ENCODE results near the gene BIRC6.
"Not testable (repeated sequence)": the region's sequence is repeated elsewhere in the genome, so short reads cannot be mapped to it uniquely, and the experiment has no call there.

The BIRC6 gene

DNA sequence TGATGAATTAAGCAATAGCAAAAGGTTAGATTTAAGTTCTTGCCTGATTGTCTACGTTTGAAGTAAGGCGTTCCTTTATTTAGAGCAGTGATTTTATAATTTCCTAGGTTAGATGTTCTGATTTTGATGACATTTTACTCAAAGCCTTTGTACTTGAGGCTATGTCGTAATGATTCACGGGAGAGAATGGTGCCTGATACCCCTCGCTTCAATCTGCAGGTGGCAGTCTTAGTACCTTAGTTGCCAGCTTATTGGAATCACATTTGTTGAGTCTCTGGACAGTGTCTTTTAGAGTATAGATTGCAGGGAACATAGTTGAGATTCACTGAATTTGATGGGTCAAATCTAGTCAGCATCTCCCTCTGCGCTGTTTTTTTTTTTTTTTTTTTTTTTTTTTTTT lies 89.5 kb downstream of the BIRC6 start:
- DNase-seq (ENCODE audit: low read depth), result no peak

DNA sequence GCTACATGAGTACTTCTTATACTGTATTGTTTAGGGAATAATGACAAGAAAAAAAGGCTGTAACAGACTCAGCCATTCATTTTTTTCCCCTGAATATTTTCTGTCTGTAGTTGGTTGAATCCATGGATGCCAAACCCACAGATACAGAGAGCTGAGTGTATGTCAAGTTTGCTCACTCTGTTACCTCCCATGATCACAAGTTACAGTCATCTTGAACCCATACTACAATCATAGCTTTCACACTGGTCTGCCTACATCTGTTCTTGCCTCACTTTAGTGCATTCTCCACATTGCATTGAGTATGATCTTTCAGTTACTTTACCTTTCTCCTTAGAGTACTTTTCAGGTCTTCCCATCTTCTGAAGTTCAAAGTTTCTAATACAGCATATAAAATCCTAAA lies 94.0 kb downstream of the BIRC6 start:
- DNase-seq (ENCODE audit: low read depth), result no peak

- DNase-seq (ENCODE audit: low read depth), result no peak
Measured at GRCh38 chr2:32452338-32453064, 95.7 kb downstream of the BIRC6 start.

GRCh38 chr2:32453242-32454062 lies 96.6 kb downstream of the BIRC6 start:
- peak; percentile 12 for DNase-seq (ENCODE audit: low read depth)

- DNase-seq (ENCODE audit: low read depth), result no peak
Measured at GRCh38 chr2:32455816-32456215, 99.0 kb downstream of the BIRC6 start.

DNA sequence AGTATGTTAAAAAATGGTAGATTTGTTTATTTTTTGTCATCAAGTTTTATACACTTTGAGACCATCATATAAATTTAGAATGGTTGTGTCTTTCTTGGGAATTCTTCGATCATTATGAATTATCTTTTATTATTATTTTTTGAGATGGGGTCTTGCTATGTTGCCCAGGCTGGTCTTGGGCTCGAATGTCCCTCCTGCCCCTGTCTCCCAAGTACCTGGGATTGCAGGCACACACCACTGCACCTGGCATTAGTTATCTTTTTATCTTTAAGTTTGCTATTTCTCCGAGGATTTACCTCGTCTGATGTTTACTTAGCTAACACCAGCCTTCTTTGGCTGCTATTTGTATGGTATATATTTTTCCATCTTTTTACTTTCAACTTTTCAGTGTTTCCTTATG lies 100.0 kb downstream of the BIRC6 start:
- no peak for DNase-seq (ENCODE audit: low read depth)

DNA sequence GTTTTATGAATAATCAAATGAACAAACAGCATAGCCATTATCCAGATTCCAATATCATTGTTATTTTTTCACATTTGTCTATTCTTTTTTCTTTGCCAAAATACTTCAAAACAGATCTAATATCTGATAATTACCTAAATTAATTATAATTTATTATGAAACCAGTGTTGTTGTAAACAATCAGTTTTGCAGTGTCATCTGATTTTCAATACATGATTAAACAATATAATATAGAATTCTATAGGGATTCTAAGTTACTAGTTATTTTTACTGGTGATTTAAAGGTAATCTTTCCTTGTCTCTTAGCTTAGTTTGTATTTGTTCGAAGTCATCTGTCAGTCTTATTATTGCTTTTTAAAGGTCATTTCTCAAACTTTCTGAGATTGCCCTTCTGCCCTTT lies 101.0 kb downstream of the BIRC6 start:
- DNase-seq (ENCODE audit: low read depth), result no peak

GRCh38 chr2:32460861-32461260 lies 104.0 kb downstream of the BIRC6 start:
- not testable (repeated sequence) for DNase-seq (ENCODE audit: low read depth)

GRCh38 chr2:32463110-32463509 lies 106.3 kb downstream of the BIRC6 start:
- DNase-seq (ENCODE audit: low read depth), result no peak

DNA sequence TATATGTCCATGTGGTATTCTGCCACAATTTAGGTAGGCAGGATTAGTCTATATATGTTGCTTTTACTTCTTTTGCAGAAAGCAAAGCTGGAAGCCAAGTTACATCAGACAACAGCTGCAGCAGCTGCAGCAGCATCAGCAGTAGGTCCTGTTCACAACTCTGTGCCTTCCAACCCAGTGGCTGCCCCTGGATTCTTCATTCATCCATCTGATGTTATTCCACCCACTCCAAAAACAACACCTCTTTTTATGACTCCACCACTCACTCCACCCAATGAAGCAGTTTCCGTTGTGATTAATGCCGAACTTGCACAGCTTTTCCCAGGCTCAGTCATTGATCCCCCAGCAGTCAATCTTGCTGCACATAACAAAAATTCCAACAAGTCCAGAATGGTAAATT lies 107.6 kb downstream of the BIRC6 start:
- peak; percentile 23 for DNase-seq (ENCODE audit: low read depth)

DNA sequence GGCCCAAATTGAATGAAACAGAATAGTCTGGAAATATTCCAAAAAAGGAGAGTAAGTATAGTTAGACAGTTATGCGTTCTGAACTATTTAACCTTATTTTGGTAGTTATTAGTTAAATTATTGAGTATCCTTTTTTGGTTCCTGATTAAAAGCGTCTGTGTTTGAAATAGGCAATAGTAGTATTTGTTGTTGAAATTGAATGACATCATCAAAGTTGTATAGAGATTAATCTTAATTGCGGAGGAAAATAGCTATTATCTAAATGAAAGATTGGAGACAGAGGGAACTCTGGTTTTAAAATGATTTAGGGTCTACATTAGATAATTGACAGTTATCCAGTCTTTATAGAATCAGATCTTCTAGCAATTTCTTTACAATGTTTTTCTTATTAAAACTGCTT lies 115.8 kb downstream of the BIRC6 start:
- DNase-seq (ENCODE audit: low read depth), result no peak

DNA sequence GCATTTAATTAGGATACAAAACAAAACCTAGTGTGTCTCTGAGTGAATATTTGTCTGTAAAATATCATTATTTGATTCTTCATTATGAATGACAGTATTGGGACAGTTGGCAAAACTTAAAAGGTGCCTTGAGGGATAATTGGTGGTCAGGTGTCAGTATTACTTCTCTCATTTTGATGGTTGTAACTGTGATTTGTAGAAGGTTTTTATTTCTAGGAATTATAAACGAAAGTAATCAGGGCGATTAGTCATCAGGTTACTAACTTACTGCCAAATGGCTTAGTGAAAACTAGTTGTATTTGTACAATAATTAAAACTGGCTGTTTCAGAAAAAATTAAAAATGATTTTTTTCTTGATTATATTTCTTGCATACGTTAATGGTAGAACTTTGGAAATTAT lies 117.6 kb downstream of the BIRC6 start:
- DNase-seq (ENCODE audit: low read depth), result no peak

GRCh38 chr2:32478889-32479620 lies 122.2 kb downstream of the BIRC6 start:
- peak; percentile 75 for DNase-seq (ENCODE audit: low read depth)

DNA sequence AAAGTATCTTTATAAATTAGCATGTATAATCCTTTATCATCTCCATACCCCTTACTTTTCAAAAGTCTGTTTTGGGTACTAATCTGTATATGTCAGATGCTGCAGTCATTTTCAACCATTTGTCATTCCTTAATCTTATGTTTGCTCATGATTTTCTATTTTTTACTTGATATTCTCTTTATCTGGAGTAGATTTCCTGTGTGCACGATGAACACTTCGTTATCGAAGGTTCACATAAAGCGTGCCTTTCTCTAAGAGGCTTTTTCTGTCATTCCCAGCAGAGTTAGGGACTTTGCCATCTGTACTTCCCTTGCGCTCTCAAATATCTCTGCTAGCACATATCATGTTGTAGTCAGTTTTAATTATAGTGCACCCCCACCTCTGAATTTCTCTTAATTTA lies 123.2 kb downstream of the BIRC6 start:
- DNase-seq (ENCODE audit: low read depth), result no peak

DNA sequence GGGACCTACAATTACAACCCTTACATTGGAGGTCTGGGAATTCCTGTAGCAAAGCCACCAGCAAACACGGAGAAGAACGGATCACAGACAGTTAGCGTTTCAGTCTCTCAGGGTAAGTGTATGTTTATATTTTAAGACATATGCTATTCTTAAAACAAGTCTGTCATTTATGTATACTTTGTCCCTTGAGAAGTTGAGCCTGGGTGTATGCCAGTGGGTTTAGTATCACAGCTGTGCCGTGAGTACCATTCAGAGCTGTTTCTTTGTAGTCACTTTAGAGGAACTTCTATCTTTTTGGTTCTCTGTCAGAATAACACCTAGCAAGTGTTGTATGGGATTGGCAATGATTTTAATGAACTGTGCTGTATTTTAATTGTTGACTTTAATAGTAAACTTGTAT lies 125.6 kb downstream of the BIRC6 start:
- DNase-seq (ENCODE audit: low read depth), result no peak

DNA sequence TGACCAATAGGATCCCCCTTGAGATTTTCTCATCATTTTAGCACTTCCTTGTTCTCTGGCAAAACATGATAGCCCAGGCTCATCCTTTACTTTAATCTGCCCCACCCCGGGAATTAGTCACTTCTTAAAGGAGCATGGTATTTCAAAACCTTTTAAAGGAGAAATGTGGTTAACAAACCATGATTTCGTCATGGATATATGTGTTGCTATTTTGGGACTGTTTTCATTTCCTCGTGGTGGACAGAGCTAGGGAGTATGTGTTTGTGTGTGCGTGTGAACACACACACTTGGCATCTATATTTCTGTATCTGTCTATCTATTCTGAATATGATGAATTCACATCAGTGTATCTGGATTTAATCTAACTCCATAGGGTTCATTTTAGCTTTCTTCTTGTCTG lies 128.1 kb downstream of the BIRC6 start:
- DNase-seq (ENCODE audit: low read depth), result peak; percentile 98

- peak; percentile 71 for DNase-seq (ENCODE audit: low read depth)
Measured at GRCh38 chr2:32485399-32485798, 128.6 kb downstream of the BIRC6 start.

- no peak for DNase-seq (ENCODE audit: low read depth)
Measured at GRCh38 chr2:32489061-32489460, 132.2 kb downstream of the BIRC6 start.

GRCh38 chr2:32491346-32491745 lies 134.5 kb downstream of the BIRC6 start:
- no peak for DNase-seq (ENCODE audit: low read depth)

DNA sequence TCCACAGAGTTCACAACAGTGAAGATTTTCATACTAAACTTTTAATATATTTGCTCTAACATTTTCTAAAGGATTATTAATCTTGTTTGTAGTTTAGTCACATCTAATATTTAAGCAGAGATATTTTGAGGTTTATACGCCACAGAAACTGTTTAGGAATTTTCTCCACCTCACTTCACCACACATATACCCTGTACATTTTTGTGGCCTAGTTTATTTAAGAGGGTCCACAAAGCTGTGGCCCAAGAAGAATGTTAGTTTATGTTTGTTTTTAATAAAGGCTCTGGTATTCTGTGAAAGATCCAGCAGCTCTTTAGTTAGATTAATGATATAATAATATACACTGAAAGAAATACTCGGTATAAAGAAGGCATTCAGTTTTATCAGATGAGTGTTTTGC lies 138.3 kb downstream of the BIRC6 start:
- DNase-seq (ENCODE audit: low read depth), result peak; percentile 47

GRCh38 chr2:32496662-32497061 lies 139.8 kb downstream of the BIRC6 start:
- DNase-seq (ENCODE audit: low read depth), result no peak

- DNase-seq (ENCODE audit: low read depth), result no peak
Measured at GRCh38 chr2:32498306-32498705, 141.5 kb downstream of the BIRC6 start.

DNA sequence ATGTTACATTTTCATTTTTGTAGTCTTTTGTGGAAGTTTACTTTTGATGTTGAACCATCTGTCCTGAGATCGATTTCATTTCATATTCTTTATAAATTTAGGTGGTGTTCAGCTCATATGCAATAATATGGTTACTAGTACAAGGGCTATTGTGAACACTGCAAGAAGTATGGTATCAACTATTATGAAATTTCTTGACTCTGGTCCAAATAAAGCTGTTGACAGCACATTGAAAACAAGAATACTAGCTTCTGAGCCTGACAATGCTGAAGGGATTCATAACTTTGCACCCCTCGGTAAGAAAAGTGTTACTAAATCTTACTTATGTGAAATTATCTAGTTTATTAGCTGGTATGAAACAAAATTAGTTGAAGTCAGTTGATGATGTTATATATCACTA lies 146.1 kb downstream of the BIRC6 start:
- no peak for DNase-seq (ENCODE audit: low read depth)
